Large intestine (tissue), 3 donors: ENCODE results near the gene CEMIP2. TPM values are rescaled to one million over a fixed set of nuclear protein-coding genes. Genes with fewer than 3 reads are reported as not detected.
"Not testable (repeated sequence)": the region's sequence is repeated elsewhere in the genome, so short reads cannot be mapped to it uniquely, and the experiment has no call there.

ENCODE experiments used
- DNase-seq, 2 donors: peaks; one replicate each; pipeline versions ENCODE4 v3.0.0 to v3.0.0-alpha.2; 2013
- H3K27ac ChIP-seq: one replicate; pipeline ENCODE4 v1.5.1; 2013; ENCODE audit warnings: low read length
- H3K27me3 ChIP-seq: 2 replicates; pipeline ENCODE4 v1.6.1; 2013; ENCODE audit warnings: low read length; ENCODE audit not compliant: control insufficient read depth, insufficient read depth
- H3K36me3 ChIP-seq: 2 replicates; pipeline ENCODE4 v1.6.1; 2013; ENCODE audit warnings: low read length; ENCODE audit not compliant: control insufficient read depth, insufficient read depth
- H3K4me1 ChIP-seq: one replicate; pipeline ENCODE4 v1.6.1; 2013; ENCODE audit warnings: low read length; ENCODE audit not compliant: control insufficient read depth, insufficient read depth
- H3K4me3 ChIP-seq: one replicate; pipeline ENCODE4 v1.5.1; 2013; ENCODE audit warnings: low read length
- H3K9me3 ChIP-seq: one replicate; pipeline ENCODE4 v1.6.1; 2013; ENCODE audit warnings: mild to moderate bottlenecking, low read depth, low read length, moderate library complexity; ENCODE audit not compliant: control insufficient read depth
- WGBS: methylation state at CpG from one replicate; pipeline ENCODE4 v1.1.5; 2013; ENCODE audit warnings: low lambda C conversion rate; ENCODE audit not compliant: insufficient coverage; 5-methylcytosine and 5-hydroxymethylcytosine counted together
- polyA plus RNA-seq: library from polyadenylated mRNA; unstranded; fragments of 120-200 nt; gene quantifications from one replicate; pipeline ENCODE4 v1.2.1, GENCODE V29; 2013

The CEMIP2 gene
- polyA plus RNA-seq, 1 donor: 41.9 TPM

GRCh38 chr9:71693607-71694006 is 74.7 kb downstream of the CEMIP2 start:
- H3K4me1 ChIP-seq: no peaks in the 10 kb centered on the region
- no peaks in the 10 kb centered on the region for H3K27me3 ChIP-seq
- peaks cover 55% of the 10 kb centered on the region for H3K36me3 ChIP-seq
- 100% methylated on average over 1 of the region's 3 CpGs for WGBS
- no peaks in the 10 kb centered on the region for H3K9me3 ChIP-seq
- no peak overlapping the region for H3K4me3 ChIP-seq
- DNase-seq: no peak
- no peak overlapping the region for H3K27ac ChIP-seq

GRCh38 chr9:71692337-71692736 is 76.0 kb downstream of the CEMIP2 start:
- no peaks in the 10 kb centered on the region for H3K27me3 ChIP-seq
- no peak overlapping the region for H3K4me3 ChIP-seq
- DNase-seq: peak in 1 of 2 donors; percentile 22
- H3K36me3 ChIP-seq: peaks cover 59% of the 10 kb centered on the region
- H3K9me3 ChIP-seq: no peaks in the 10 kb centered on the region
- no peaks in the 10 kb centered on the region for H3K4me1 ChIP-seq
- WGBS: 40% methylated on average over 1 of the region's 1 CpG
- H3K27ac ChIP-seq: no peak overlapping the region

GRCh38 chr9:71691576-71691975 is 76.7 kb downstream of the CEMIP2 start:
- H3K9me3 ChIP-seq, H3K4me1 ChIP-seq, H3K27me3 ChIP-seq, H3K27ac ChIP-seq, H3K4me3 ChIP-seq, DNase-seq: not testable (repeated sequence)
- peaks cover 55% of the 10 kb centered on the region for H3K36me3 ChIP-seq

- H3K4me3 ChIP-seq: no peak overlapping the region
- no peaks in the 10 kb centered on the region for H3K4me1 ChIP-seq
- DNase-seq: no peak
- peaks cover 59% of the 10 kb centered on the region for H3K36me3 ChIP-seq
- no CpG with 5 or more reads among the region's 6 CpGs for WGBS
- H3K27me3 ChIP-seq: no peaks in the 10 kb centered on the region
- no peaks in the 10 kb centered on the region for H3K9me3 ChIP-seq
- no peak overlapping the region for H3K27ac ChIP-seq
Observed at GRCh38 chr9:71690689-71691435, 77.5 kb downstream of the CEMIP2 start.

- Histone ChIP-seq H3K4me1 (no peaks in the 10 kb centered on the region), H3K27ac (no peak overlapping the region), H3K36me3 (peaks cover 57% of the 10 kb centered on the region)
Observed at GRCh38 chr9:71690063-71690688, 78.1 kb downstream of the CEMIP2 start.

GRCh38 chr9:71687676-71688075 is 80.6 kb downstream of the CEMIP2 start:
- peaks cover 52% of the 10 kb centered on the region for H3K36me3 ChIP-seq
- 82% methylated on average over 1 of the region's 1 CpG for WGBS

More at GRCh38 chr9:71690063-71690688, 78.1 kb downstream of the CEMIP2 start:
- H3K4me3 ChIP-seq: no peak overlapping the region
- DNase-seq: no peak
- no peaks in the 10 kb centered on the region for H3K27me3 ChIP-seq
- WGBS: 100% methylated on average over 1 of the region's 10 CpGs
- no peaks in the 10 kb centered on the region for H3K9me3 ChIP-seq

GRCh38 chr9:71685988-71686387 is 82.3 kb downstream of the CEMIP2 start:
- no peak for DNase-seq
- WGBS: no CpG with 5 or more reads among the region's 7 CpGs
- H3K4me3 ChIP-seq: no peak overlapping the region
- H3K4me1 ChIP-seq: peaks cover 12% of the 10 kb centered on the region
- H3K27ac ChIP-seq: no peak overlapping the region
- H3K36me3 ChIP-seq: peaks cover 47% of the 10 kb centered on the region
- H3K9me3 ChIP-seq: no peaks in the 10 kb centered on the region
- H3K27me3 ChIP-seq: no peaks in the 10 kb centered on the region

More at GRCh38 chr9:71687676-71688075, 80.6 kb downstream of the CEMIP2 start:
- Histone ChIP-seq H3K4me1 (peaks cover under 1% of the 10 kb centered on the region), H3K4me3 (no peak overlapping the region), H3K9me3 (no peaks in the 10 kb centered on the region), H3K27me3 (no peaks in the 10 kb centered on the region), H3K27ac (no peak overlapping the region)
- no peak for DNase-seq

GRCh38 chr9:71685394-71685793 is 82.9 kb downstream of the CEMIP2 start:
- no peak overlapping the region for H3K4me3 ChIP-seq
- no CpG with 5 or more reads among the region's 1 CpG for WGBS
- no peaks in the 10 kb centered on the region for H3K9me3 ChIP-seq
- no peaks in the 10 kb centered on the region for H3K27me3 ChIP-seq
- peaks cover 43% of the 10 kb centered on the region for H3K36me3 ChIP-seq
- no peak for DNase-seq
- peaks cover 16% of the 10 kb centered on the region for H3K4me1 ChIP-seq
- no peak overlapping the region for H3K27ac ChIP-seq

- Histone ChIP-seq H3K9me3 (no peaks in the 10 kb centered on the region), H3K27me3 (no peaks in the 10 kb centered on the region), H3K4me3 (no peak overlapping the region), H3K4me1 (peaks cover 21% of the 10 kb centered on the region), H3K27ac (no peak overlapping the region), H3K36me3 (peaks cover 35% of the 10 kb centered on the region)
- no peak for DNase-seq
- 100% methylated on average over 1 of the region's 2 CpGs for WGBS
Observed at GRCh38 chr9:71684566-71684965, 83.7 kb downstream of the CEMIP2 start.

- peak in 1 of 2 donors; percentile 22 for DNase-seq
- Histone ChIP-seq H3K27ac (no peak overlapping the region), H3K4me3 (no peak overlapping the region), H3K4me1 (peaks cover 21% of the 10 kb centered on the region), H3K27me3 (no peaks in the 10 kb centered on the region), H3K9me3 (no peaks in the 10 kb centered on the region), H3K36me3 (peaks cover 27% of the 10 kb centered on the region)
- WGBS: 78% methylated on average over 1 of the region's 9 CpGs
Observed at GRCh38 chr9:71683598-71684235, 84.6 kb downstream of the CEMIP2 start.
